Vagina (tissue), 2 donors: ENCODE data around the gene C4orf46. TPM values are rescaled to one million over a fixed set of nuclear protein-coding genes. Genes with fewer than 3 reads are reported as not detected.

Experiments used
- DNase-seq, 2 donors: peaks; one replicate each; pipeline ENCODE4 v3.0.0-alpha.2; 2017; ENCODE audit errors: extremely low spot score in 2 of 2
- H3K27ac ChIP-seq: fragments of 200-600 bp; sonication (generic); one replicate; pipeline ENCODE4 v1.5.1; 2019
- H3K27me3 ChIP-seq: fragments of 200-600 bp; sonication (generic); one replicate; pipeline ENCODE4 v1.5.1; 2019
- H3K36me3 ChIP-seq, 2 donors: fragments of 200-600 bp; sonication (generic); one replicate each; pipeline ENCODE4 v1.5.1; 2017 to 2019
- H3K4me1 ChIP-seq: fragments of 200-600 bp; sonication (generic); one replicate; pipeline ENCODE4 v1.5.1; 2019
- H3K4me3 ChIP-seq, 2 donors: fragments of 200-600 bp; sonication (generic); 1 replicate in 1 of 2; 2 replicates in 1 of 2; pipeline ENCODE4 v1.5.1; 2016 to 2019
- H3K9me3 ChIP-seq: fragments of 200-600 bp; sonication (generic); one replicate; pipeline ENCODE4 v1.5.1; 2019
- POLR2A ChIP-seq, 2 donors: fragments of 450-650 bp; IDR thresholded peaks; one replicate each; pipeline ENCODE4 v1.6.1; 2017; ENCODE audit warnings: antibody characterized with exemption in 2 of 2, mild to moderate bottlenecking in 2 of 2, moderate library complexity in 2 of 2
- POLR2AphosphoS5 ChIP-seq, 2 donors: sonication (generic); formaldehyde crosslinking; IDR thresholded peaks; one replicate each; pipeline ENCODE4 v1.9.0; 2017; ENCODE audit warnings: antibody characterized with exemption in 2 of 2, mild to moderate bottlenecking in 2 of 2, low read depth in 1 of 2; ENCODE audit not compliant: insufficient read depth in 1 of 2
- intact Hi-C: fragments of 100-400 bp; cut with DNase I; formaldehyde crosslinking; loops from one replicate; pipeline ENCODE4 v1.15.1; 2023
- small RNA-seq: library from RNA; depleted of rRNA; stranded (forward); fragments of <200 nt; gene quantifications from one replicate; pipeline ENCODE3, GENCODE V24; 2016
- total RNA-seq: library from RNA; depleted of rRNA; stranded (reverse); fragments of >200 nt; gene quantifications from one replicate; pipeline ENCODE4 v1.2.3, GENCODE V29; 2016
- TF ChIP-seq, protein P1 (sequence below), 3 experiments: fragments of 450-650 bp in 2 of 3; fragments of 200-600 bp in 1 of 3; sonication (generic) in 1 of 3; IDR thresholded peaks; one replicate each; pipeline ENCODE4 v1.5.1; 2017 to 2019; ENCODE audit warnings: antibody characterized with exemption in 3 of 3, mild to moderate bottlenecking in 2 of 3, moderate library complexity in 2 of 3

C4orf46 gene
- total RNA-seq, 1 donor from 2014 or later, result 5.9 TPM

DNA sequence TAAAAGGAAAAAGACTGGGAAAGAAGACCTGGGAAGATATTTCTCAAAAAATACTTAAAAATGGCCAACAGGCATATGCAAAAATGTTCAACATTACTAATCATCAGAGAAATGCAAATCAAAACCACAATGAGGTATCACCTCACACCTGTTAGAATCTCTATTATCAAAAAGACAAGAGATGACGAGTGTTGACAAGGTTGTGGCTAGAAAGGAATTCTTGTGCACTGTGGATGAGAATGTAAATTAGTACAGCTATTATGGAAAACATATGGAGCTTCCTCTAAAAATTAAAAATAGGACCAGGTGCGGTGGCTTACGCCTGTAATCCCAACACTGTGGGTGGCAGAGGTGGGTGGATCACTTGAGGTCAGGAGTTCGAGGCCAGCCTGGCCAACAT is 50.0 kb downstream of the C4orf46 start:
- Histone ChIP-seq H3K36me3 (no peaks in the 10 kb centered on the region), H3K27me3 (no peaks in the 10 kb centered on the region), H3K27ac (no peak overlapping the region), H3K4me3 (no peak overlapping the region), H3K9me3 (no peaks in the 10 kb centered on the region), H3K4me1 (no peaks in the 10 kb centered on the region)
- DNase-seq, result no peak
- intact Hi-C loops, result no loop called here
- TF ChIP-seq, protein P1, sequence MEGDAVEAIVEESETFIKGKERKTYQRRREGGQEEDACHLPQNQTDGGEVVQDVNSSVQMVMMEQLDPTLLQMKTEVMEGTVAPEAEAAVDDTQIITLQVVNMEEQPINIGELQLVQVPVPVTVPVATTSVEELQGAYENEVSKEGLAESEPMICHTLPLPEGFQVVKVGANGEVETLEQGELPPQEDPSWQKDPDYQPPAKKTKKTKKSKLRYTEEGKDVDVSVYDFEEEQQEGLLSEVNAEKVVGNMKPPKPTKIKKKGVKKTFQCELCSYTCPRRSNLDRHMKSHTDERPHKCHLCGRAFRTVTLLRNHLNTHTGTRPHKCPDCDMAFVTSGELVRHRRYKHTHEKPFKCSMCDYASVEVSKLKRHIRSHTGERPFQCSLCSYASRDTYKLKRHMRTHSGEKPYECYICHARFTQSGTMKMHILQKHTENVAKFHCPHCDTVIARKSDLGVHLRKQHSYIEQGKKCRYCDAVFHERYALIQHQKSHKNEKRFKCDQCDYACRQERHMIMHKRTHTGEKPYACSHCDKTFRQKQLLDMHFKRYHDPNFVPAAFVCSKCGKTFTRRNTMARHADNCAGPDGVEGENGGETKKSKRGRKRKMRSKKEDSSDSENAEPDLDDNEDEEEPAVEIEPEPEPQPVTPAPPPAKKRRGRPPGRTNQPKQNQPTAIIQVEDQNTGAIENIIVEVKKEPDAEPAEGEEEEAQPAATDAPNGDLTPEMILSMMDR (IDR thresholded peaks at IDR 0.05), result no peak
- TF ChIP-seq POLR2AphosphoS5 (IDR thresholded peaks at IDR 0.05; ENCODE audit: insufficient read depth in 1 of 2, low read depth in 1 of 2), result no peak
- TF ChIP-seq POLR2A (IDR thresholded peaks at IDR 0.05), result no peak

DNA sequence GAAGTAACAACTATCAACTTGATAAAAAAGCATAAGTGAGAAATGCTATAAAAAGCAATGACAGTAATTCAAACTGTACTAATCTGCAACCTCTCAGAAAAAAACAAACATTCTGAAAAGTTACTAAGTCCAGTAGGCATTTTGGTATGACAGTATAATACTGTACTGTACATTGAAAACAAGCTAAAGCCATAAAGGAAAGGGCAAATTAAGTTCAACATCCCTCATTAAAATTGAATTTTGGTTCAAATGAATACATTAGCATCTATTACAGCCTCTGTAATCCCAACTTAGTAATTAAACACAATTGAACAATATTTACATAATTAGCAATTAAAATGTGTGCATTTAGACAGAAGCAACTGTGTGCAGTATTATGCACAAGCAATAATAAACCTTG is 53.7 kb downstream of the C4orf46 start:
- Histone ChIP-seq H3K4me1 (no peaks in the 10 kb centered on the region), H3K36me3 (no peaks in the 10 kb centered on the region), H3K27ac (no peak overlapping the region), H3K27me3 (no peaks in the 10 kb centered on the region), H3K9me3 (no peaks in the 10 kb centered on the region), H3K4me3 (no peak overlapping the region)
- TF ChIP-seq POLR2A (IDR thresholded peaks at IDR 0.05) (no peak), POLR2AphosphoS5 (IDR thresholded peaks at IDR 0.05; ENCODE audit: insufficient read depth in 1 of 2, low read depth in 1 of 2) (no peak)
- TF ChIP-seq, protein P1 (IDR thresholded peaks at IDR 0.05), result no peak
- DNase-seq, result no peak
- intact Hi-C loops, result no loop called here

Small RNAs within 50 kb of the gene (small RNA-seq; reads per million reads assigned to genes)
- not detected for gene RF00012

Other genes starting within 250 kb of the C4orf46 start
- 1.5 TPM for gene RXFP1, start 150.0 kb downstream of the C4orf46 start, total RNA-seq
- 20.4 TPM for gene ETFDH, start 409 bp upstream of the C4orf46 start, total RNA-seq
- gene PPID, start 51.5 kb upstream of the C4orf46 start, total RNA-seq, result 15.0 TPM
- 25.3 TPM for gene FNIP2, start 97.1 kb upstream of the C4orf46 start, total RNA-seq